B cell (primary cell): Measurements from ENCODE around the gene KCNA3. TPM values are rescaled to one million over a fixed set of nuclear protein-coding genes. Genes with fewer than 3 reads are reported as not detected.

Source experiments
- ATAC-seq: fragments of 200-7000 bp; cut with Tn5 transposase; one replicate; pipeline ENCODE4 v1.10.0; 2021; ENCODE audit warnings: low read depth, mild to moderate bottlenecking, moderate number of reproducible peaks, moderate library complexity
- CTCF ChIA-PET: fragments of 350-600 bp; sonication (Branson Sonifier 250); formaldehyde crosslinking; loops from one replicate; lab custom pipeline; 2021; ENCODE audit warnings: antibody characterized with exemption, inconsistent platforms; lab: Charles Lee
- POLR2A ChIA-PET: fragments of 350-600 bp; sonication (Branson Sonifier 250); formaldehyde crosslinking; loops from one replicate; lab custom pipeline; 2021; ENCODE audit warnings: antibody characterized with exemption; lab: Charles Lee
- DNase-seq: peaks from one replicate; pipeline ENCODE4 v3.0.0; 2013
- H2AFZ ChIP-seq: 2 replicates; pipeline ENCODE4 v1.6.1; 2012; ENCODE audit warnings: mild to moderate bottlenecking, low read depth, low read length; ENCODE audit not compliant: insufficient read depth, poor library complexity, severe bottlenecking
- H3K27ac ChIP-seq, 2 donors: 1 replicate in 1 of 2; 2 replicates in 1 of 2; pipeline ENCODE4 v1.5.1; 2012 to 2013; ENCODE audit warnings: low read length in 2 of 2, mild to moderate bottlenecking in 2 of 2, moderate library complexity in 1 of 2
- H3K27me3 ChIP-seq, 4 experiments: fragments of 200-600 bp in 1 of 4; sonication (generic) in 1 of 4; replicated peaks in 1 of 4; 1 replicate in 2 of 4; 2 replicates in 2 of 4; pipeline versions ENCODE4 v1.6.1 to v1.7.0; 2013 to 2016; ENCODE audit warnings: low read length in 3 of 4, mild to moderate bottlenecking in 2 of 4, mixed read lengths in 1 of 4, moderate library complexity in 1 of 4; ENCODE audit not compliant: insufficient read depth in 4 of 4, control insufficient read depth in 3 of 4; ENCODE audit errors: control extremely low read depth in 1 of 4
- H3K36me3 ChIP-seq, 2 experiments: replicated peaks in 1 of 2; 1 replicate in 1 of 2; 2 replicates in 1 of 2; pipeline versions ENCODE4 v1.6.1 to v1.7.1; 2013; ENCODE audit warnings: low read length in 1 of 2; ENCODE audit not compliant: insufficient read depth in 2 of 2, control insufficient read depth in 1 of 2; ENCODE audit errors: control extremely low read depth in 1 of 2, extremely low read depth in 1 of 2
- H3K4me1 ChIP-seq, 2 donors: fragments of 200-600 bp in 1 of 2; sonication (generic) in 1 of 2; 1 replicate in 1 of 2; 2 replicates in 1 of 2; pipeline versions ENCODE4 v1.5.1 to v1.6.1; 2013 to 2017; ENCODE audit warnings: low read length in 2 of 2; ENCODE audit not compliant: control insufficient read depth in 2 of 2, insufficient read depth in 2 of 2
- H3K4me2 ChIP-seq: replicated peaks from 2 replicates; pipeline ENCODE3; 2012; ENCODE audit warnings: mild to moderate bottlenecking, low read depth, low read length; ENCODE audit not compliant: poor library complexity, severe bottlenecking
- H3K4me3 ChIP-seq, 5 experiments: fragments of 200-600 bp in 1 of 5; sonication (generic) in 1 of 5; 1 replicate in 3 of 5; 2 replicates in 2 of 5; pipeline versions ENCODE4 v1.5.1 to v1.7.0; 2011 to 2016; ENCODE audit warnings: low read length in 4 of 5, mild to moderate bottlenecking in 4 of 5, low read depth in 2 of 5, control low read depth in 1 of 5, moderate library complexity in 1 of 5; ENCODE audit not compliant: insufficient read depth in 1 of 5; ENCODE audit errors: control extremely low read depth in 1 of 5, extremely low read depth in 1 of 5
- H3K79me2 ChIP-seq: fragments of 200-600 bp; sonication (generic); one replicate; pipeline ENCODE4 v1.6.0; 2016; ENCODE audit warnings: low read length; ENCODE audit not compliant: control insufficient read depth, insufficient read depth
- H3K9ac ChIP-seq: fragments of 200-600 bp; sonication (generic); 2 replicates; pipeline ENCODE4 v1.6.1; 2017; ENCODE audit warnings: mild to moderate bottlenecking, low read length, moderate library complexity
- H3K9me3 ChIP-seq, 3 donors: one replicate each; pipeline versions ENCODE4 v1.6.1 to v1.7.1; 2013; ENCODE audit warnings: low read length in 2 of 3; ENCODE audit not compliant: control insufficient read depth in 2 of 3, insufficient read depth in 1 of 3; ENCODE audit errors: control extremely low read depth in 1 of 3
- H4K20me1 ChIP-seq: 2 replicates; pipeline ENCODE4 v1.6.0; 2012; ENCODE audit warnings: mild to moderate bottlenecking, low read length; ENCODE audit not compliant: insufficient read depth, control insufficient read depth, poor library complexity, severe bottlenecking
- H3K27ac Mint-ChIP-seq: one replicate; pipeline ENCODE4 v1.8.0; 2021; ENCODE audit warnings: mixed read lengths
- H3K27me3 Mint-ChIP-seq: one replicate; pipeline ENCODE4 v1.8.0; 2021; ENCODE audit warnings: mixed read lengths
- H3K4me1 Mint-ChIP-seq: one replicate; pipeline ENCODE4 v1.8.0; 2021; ENCODE audit warnings: mixed read lengths
- H3K4me3 Mint-ChIP-seq: one replicate; pipeline ENCODE4 v1.8.0; 2021; ENCODE audit warnings: mixed read lengths
- H3K9me3 Mint-ChIP-seq: one replicate; pipeline ENCODE4 v1.8.0; 2022; ENCODE audit warnings: mixed read lengths; ENCODE audit not compliant: insufficient read depth
- EZH2 ChIP-seq: IDR thresholded peaks from 2 replicates; pipeline ENCODE4 v1.6.1; 2012; ENCODE audit warnings: borderline replicate concordance, low read depth, mild to moderate bottlenecking, moderate library complexity, low read length; ENCODE audit not compliant: insufficient read depth, poor library complexity, severe bottlenecking
- WGBS: methylation state at CpG from one replicate; pipeline ENCODE4 v1.1.5; 2013; ENCODE audit warnings: missing lambda C conversion rate; ENCODE audit not compliant: insufficient coverage; 5-methylcytosine and 5-hydroxymethylcytosine counted together
- intact Hi-C: fragments of 100-400 bp; cut with micrococcal nuclease; formaldehyde crosslinking; loops from one replicate; pipeline ENCODE4 v1.10.0; 2022
- polyA plus RNA-seq: library from polyadenylated mRNA; depleted of rRNA; stranded (reverse); fragments of >200 nt; gene quantifications from 2 replicates; pipeline ENCODE4 v1.2.3, GENCODE V29; 2012
- total RNA-seq, 2 donors: library from RNA; stranded (reverse); fragments of 120-200 nt in 1 of 2; gene quantifications; 1 replicate in 1 of 2; 2 replicates in 1 of 2; pipeline versions ENCODE4 v1.2.3 to v1.2.4, GENCODE V29; 2013 to 2022
- TF ChIP-seq, protein P1 (sequence below): fragments of 200-600 bp; IDR thresholded peaks from one replicate; pipeline ENCODE4 v1.8.0; 2022; ENCODE audit warnings: antibody characterized with exemption, mild to moderate bottlenecking

Gene KCNA3
- total and polyA plus RNA-seq, 2 donors (not counting 1 experiment from before 2014, with no cell fraction given) = 17.5 to 60.0 TPM

- H3K4me1 ChIP-seq = no peaks in the 10 kb centered on the region
- H3K27ac ChIP-seq = no peak overlapping the region
- no peak overlapping the region for H3K9ac ChIP-seq
- no peaks in the 10 kb centered on the region for H3K36me3 ChIP-seq
- peaks cover 0 to 3% (median 0%) of the 10 kb centered on the region in 3 donors for H3K9me3 ChIP-seq
- no peaks in the 10 kb centered on the region for H3K27me3 ChIP-seq
- peaks cover 1% of the 10 kb centered on the region for H3K4me1 Mint-ChIP-seq
- ATAC-seq (no peak), DNase-seq (no peak)
- no peak overlapping the region for H3K27ac Mint-ChIP-seq
- intact Hi-C loops = no loop called here
- no peak for TF ChIP-seq EZH2
- TF ChIP-seq, protein P1, sequence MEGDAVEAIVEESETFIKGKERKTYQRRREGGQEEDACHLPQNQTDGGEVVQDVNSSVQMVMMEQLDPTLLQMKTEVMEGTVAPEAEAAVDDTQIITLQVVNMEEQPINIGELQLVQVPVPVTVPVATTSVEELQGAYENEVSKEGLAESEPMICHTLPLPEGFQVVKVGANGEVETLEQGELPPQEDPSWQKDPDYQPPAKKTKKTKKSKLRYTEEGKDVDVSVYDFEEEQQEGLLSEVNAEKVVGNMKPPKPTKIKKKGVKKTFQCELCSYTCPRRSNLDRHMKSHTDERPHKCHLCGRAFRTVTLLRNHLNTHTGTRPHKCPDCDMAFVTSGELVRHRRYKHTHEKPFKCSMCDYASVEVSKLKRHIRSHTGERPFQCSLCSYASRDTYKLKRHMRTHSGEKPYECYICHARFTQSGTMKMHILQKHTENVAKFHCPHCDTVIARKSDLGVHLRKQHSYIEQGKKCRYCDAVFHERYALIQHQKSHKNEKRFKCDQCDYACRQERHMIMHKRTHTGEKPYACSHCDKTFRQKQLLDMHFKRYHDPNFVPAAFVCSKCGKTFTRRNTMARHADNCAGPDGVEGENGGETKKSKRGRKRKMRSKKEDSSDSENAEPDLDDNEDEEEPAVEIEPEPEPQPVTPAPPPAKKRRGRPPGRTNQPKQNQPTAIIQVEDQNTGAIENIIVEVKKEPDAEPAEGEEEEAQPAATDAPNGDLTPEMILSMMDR = no peak
- ChIA-PET CTCF (no interaction called here), POLR2A (no interaction called here)
- H3K4me2 ChIP-seq = no peak overlapping the region
- H3K4me3 Mint-ChIP-seq = no peak overlapping the region
- no peak overlapping the region for H2AFZ ChIP-seq
- no peaks in the 10 kb centered on the region for H4K20me1 ChIP-seq
- no peaks in the 10 kb centered on the region for H3K27me3 Mint-ChIP-seq
- H3K4me3 ChIP-seq = no peak overlapping the region
- H3K79me2 ChIP-seq = no peaks in the 10 kb centered on the region
- H3K9me3 Mint-ChIP-seq = no peaks in the 10 kb centered on the region
Measured at GRCh38 chr1:110696818-110697217, 22.1 kb upstream of the KCNA3 start.

DNA sequence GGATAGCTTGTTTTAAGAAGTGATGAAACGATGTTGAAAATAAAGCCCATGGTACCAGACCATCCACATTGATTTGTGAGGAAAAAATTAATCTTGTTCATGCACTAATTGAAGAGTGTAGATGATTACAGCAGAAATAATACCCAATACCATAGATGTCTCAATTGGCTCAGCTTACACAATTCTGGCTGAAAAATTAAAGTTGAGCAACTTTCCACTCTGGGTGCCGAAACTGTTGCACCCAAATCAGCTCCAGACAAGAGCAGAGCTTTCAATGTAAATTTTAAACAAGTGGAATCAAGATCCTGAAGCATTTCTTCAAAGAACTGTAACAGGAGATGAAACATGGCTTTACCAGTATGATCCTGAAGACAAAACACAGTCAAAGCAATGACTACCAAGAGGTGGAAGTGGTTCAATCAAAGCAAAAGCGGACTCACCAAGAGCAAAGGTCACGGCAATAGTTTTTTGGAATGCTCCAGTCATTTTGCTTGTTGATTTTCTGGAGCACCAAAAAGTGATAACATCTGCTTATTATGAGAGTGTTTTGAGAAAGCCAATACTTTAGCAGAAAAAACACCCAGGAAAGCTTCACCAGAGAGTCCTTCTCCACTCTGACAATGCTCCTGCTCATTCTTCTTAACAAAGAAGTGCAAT is 16.1 kb upstream of the KCNA3 start:
- no peak for ATAC-seq
- CTCF ChIA-PET = interaction anchor here (0.6 kb wide), 1 partner anchor 72 kb away, joined by 3 read pairs; no protein-coding TSS in a partner anchor
- H3K9me3 Mint-ChIP-seq = no peaks in the 10 kb centered on the region
- Histone ChIP-seq H3K36me3 (no peaks in the 10 kb centered on the region), H3K9me3 (no peaks in the 10 kb centered on the region), H3K4me2 (no peak overlapping the region), H4K20me1 (no peaks in the 10 kb centered on the region), H3K27me3 (no peaks in the 10 kb centered on the region), H3K27ac (no peak overlapping the region), H3K4me3 (no peak overlapping the region), H3K9ac (no peak overlapping the region), H2AFZ (no peak overlapping the region), H3K79me2 (no peaks in the 10 kb centered on the region), H3K4me1 (no peaks in the 10 kb centered on the region)
- H3K4me3 Mint-ChIP-seq = no peak overlapping the region
- DNase-seq = no peak
- H3K4me1 Mint-ChIP-seq = peaks cover 3% of the 10 kb centered on the region
- TF ChIP-seq, protein P1 = no peak
- TF ChIP-seq EZH2 = no peak
- WGBS = 96% methylated on average over 3 of the region's 4 CpGs
- POLR2A ChIA-PET = no interaction called here
- peaks cover 10% of the 10 kb centered on the region for H3K27me3 Mint-ChIP-seq
- H3K27ac Mint-ChIP-seq = no peak overlapping the region
- intact Hi-C loops = no loop called here
